OCI-LY1 (cell line): ENCODE data around the gene AGPAT1.

Experiments
- H2AFZ ChIP-seq: fragments of 200-600 bp; sonication (generic), shearing (Covaris generic); 2 replicates; pipeline ENCODE4 v1.6.0; 2014; ENCODE audit warnings: antibody characterized with exemption, mild to moderate bottlenecking, low read length
- H3F3A ChIP-seq: fragments of 200-600 bp; sonication (generic), shearing (Covaris generic); 2 replicates; pipeline ENCODE4 v1.6.0; 2014; ENCODE audit warnings: mild to moderate bottlenecking, antibody characterized with exemption, low read length, moderate library complexity; ENCODE audit not compliant: insufficient read depth
- H3K27ac ChIP-seq: fragments of 200-600 bp; sonication (generic); 2 replicates; pipeline ENCODE4 v1.5.1; 2014; ENCODE audit warnings: low read length, mixed run types, mild to moderate bottlenecking, low read depth; ENCODE audit not compliant: poor library complexity, severe bottlenecking
- H3K27me3 ChIP-seq: fragments of 200-600 bp; sonication (generic); 2 replicates; pipeline ENCODE4 v1.6.0; 2014; ENCODE audit warnings: antibody characterized with exemption, mild to moderate bottlenecking, low read length, moderate library complexity; ENCODE audit not compliant: insufficient read depth
- H3K36me3 ChIP-seq: fragments of 200-600 bp; sonication (generic); 2 replicates; pipeline ENCODE4 v1.6.1; 2014; ENCODE audit warnings: mild to moderate bottlenecking, antibody characterized with exemption, low read length, moderate library complexity, mixed read lengths; ENCODE audit not compliant: insufficient read depth
- H3K4me1 ChIP-seq: fragments of 200-600 bp; sonication (generic); 2 replicates; pipeline ENCODE4 v1.5.1; 2014; ENCODE audit warnings: mild to moderate bottlenecking, low read length, moderate library complexity; ENCODE audit not compliant: insufficient read depth, severe bottlenecking
- H3K4me2 ChIP-seq: fragments of 200-600 bp; sonication (generic), shearing (Covaris generic); 2 replicates; pipeline ENCODE4 v1.6.1; 2014; ENCODE audit warnings: low read length
- H3K4me3 ChIP-seq: fragments of 200-600 bp; sonication (generic); 2 replicates; pipeline ENCODE4 v1.5.1; 2014; ENCODE audit warnings: low read length, low read depth, mild to moderate bottlenecking, mixed read lengths; ENCODE audit not compliant: poor library complexity, severe bottlenecking
- H3K79me2 ChIP-seq: fragments of 200-600 bp; shearing (Covaris generic); 2 replicates; pipeline ENCODE4 v1.6.1; 2016; ENCODE audit warnings: mixed run types, low read length, mixed read lengths; ENCODE audit not compliant: insufficient read depth
- H3K9ac ChIP-seq: fragments of 200-600 bp; sonication (generic), shearing (Covaris generic); 2 replicates; pipeline ENCODE4 v1.6.1; 2014; ENCODE audit warnings: mild to moderate bottlenecking, low read length, mixed read lengths
- H3K9me2 ChIP-seq: fragments of 200-600 bp; sonication (generic), shearing (Covaris generic); 2 replicates; pipeline ENCODE4 v1.6.1; 2014; ENCODE audit warnings: low read depth, mild to moderate bottlenecking, low read length, mixed read lengths
- H3K9me3 ChIP-seq: fragments of 200-600 bp; shearing (Covaris generic); 2 replicates; pipeline ENCODE4 v1.6.1; 2014; ENCODE audit warnings: low read length, mixed read lengths
- H4K20me1 ChIP-seq: fragments of 200-600 bp; sonication (generic), shearing (Covaris generic); 2 replicates; pipeline ENCODE4 v1.6.0; 2016; ENCODE audit warnings: mild to moderate bottlenecking, low read length; ENCODE audit not compliant: insufficient read depth
- EZH2 ChIP-seq: fragments of 200-600 bp; sonication (generic), shearing (Covaris generic); IDR thresholded peaks from 2 replicates; pipeline ENCODE4 v1.8.0; 2017; ENCODE audit warnings: borderline replicate concordance, mixed run types, mild to moderate bottlenecking, antibody characterized with exemption, low read length, moderate library complexity, mixed read lengths
- TF ChIP-seq, protein P1 (sequence below): fragments of 200-600 bp; sonication (generic), shearing (Covaris generic); IDR thresholded peaks from 2 replicates; pipeline ENCODE4 v1.5.1; 2017; ENCODE audit warnings: mild to moderate bottlenecking, antibody characterized with exemption, low read length, moderate library complexity, mixed read lengths

Gene AGPAT1

DNA sequence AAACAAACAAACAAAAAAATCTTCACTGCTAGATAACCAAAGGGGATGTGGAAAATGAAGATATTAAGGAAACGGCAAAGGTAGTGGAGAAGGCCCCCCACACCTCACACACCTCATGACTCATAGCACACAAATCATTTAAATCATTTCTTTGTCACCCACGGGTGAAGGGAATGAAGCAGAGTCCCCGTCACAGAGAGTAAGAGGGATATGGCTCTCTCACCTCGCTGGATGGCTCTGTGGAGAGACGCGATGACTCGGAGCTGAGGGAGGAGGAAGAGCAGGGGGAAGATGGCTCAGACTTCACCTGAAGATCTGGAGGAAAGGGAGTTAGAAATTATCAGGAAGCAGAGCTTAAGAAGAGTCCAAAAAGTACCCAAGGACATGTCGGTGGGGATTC is 49.0 kb downstream of the AGPAT1 start:
- H3K9ac ChIP-seq: peak overlapping the region; percentile 91
- H3K4me2 ChIP-seq: peak overlapping the region; percentile 77
- H3K36me3 ChIP-seq: peaks cover 35% of the 10 kb centered on the region
- H3K9me2 ChIP-seq: no peaks in the 10 kb centered on the region
- no peaks in the 10 kb centered on the region for H4K20me1 ChIP-seq
- TF ChIP-seq, protein P1, sequence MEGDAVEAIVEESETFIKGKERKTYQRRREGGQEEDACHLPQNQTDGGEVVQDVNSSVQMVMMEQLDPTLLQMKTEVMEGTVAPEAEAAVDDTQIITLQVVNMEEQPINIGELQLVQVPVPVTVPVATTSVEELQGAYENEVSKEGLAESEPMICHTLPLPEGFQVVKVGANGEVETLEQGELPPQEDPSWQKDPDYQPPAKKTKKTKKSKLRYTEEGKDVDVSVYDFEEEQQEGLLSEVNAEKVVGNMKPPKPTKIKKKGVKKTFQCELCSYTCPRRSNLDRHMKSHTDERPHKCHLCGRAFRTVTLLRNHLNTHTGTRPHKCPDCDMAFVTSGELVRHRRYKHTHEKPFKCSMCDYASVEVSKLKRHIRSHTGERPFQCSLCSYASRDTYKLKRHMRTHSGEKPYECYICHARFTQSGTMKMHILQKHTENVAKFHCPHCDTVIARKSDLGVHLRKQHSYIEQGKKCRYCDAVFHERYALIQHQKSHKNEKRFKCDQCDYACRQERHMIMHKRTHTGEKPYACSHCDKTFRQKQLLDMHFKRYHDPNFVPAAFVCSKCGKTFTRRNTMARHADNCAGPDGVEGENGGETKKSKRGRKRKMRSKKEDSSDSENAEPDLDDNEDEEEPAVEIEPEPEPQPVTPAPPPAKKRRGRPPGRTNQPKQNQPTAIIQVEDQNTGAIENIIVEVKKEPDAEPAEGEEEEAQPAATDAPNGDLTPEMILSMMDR: no peak
- no peak for TF ChIP-seq EZH2
- H3K27me3 ChIP-seq: no peaks in the 10 kb centered on the region
- 0 out of 2 replicates have a peak, but pooled peaks cover 4% of the 10 kb centered on the region for H3F3A ChIP-seq
- H3K27ac ChIP-seq: no peak overlapping the region
- peaks cover 30% of the 10 kb centered on the region for H3K4me1 ChIP-seq
- H3K4me3 ChIP-seq: peak overlapping the region; percentile 81
- H3K79me2 ChIP-seq: no peaks in the 10 kb centered on the region
- no peaks in the 10 kb centered on the region for H3K9me3 ChIP-seq
- no peak overlapping the region for H2AFZ ChIP-seq

DNA sequence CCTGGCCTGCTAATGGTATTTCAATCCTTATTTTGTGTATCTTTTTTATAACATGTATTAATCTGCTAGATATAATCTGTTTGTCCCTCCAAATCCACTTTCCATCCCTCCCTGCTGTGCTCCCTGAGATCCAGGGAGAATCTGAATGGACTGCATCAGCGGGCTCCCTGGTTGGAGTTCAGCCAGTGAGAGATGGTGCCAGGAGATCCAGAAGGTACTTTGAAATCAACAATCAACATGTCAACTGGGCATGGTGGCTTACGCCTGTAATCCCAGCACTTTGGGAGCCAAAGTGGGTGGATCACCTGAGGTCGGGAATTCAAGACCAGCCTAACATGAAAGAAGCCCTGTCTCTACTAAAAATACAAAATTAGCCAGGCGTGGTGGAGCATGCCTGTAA is 52.2 kb downstream of the AGPAT1 start:
- no peaks in the 10 kb centered on the region for H4K20me1 ChIP-seq
- no peaks in the 10 kb centered on the region for H3K9me2 ChIP-seq
- H3K9ac ChIP-seq: no peak overlapping the region
- H2AFZ ChIP-seq: no peak overlapping the region
- H3K79me2 ChIP-seq: no peaks in the 10 kb centered on the region
- H3K27me3 ChIP-seq: no peaks in the 10 kb centered on the region
- H3K36me3 ChIP-seq: peaks cover 63% of the 10 kb centered on the region
- H3K27ac ChIP-seq: no peak overlapping the region
- TF ChIP-seq, protein P1: no peak
- no peak for TF ChIP-seq EZH2
- H3F3A ChIP-seq: no peaks in the 10 kb centered on the region
- peaks cover 16% of the 10 kb centered on the region for H3K4me1 ChIP-seq
- H3K4me2 ChIP-seq: no peak overlapping the region
- no peaks in the 10 kb centered on the region for H3K9me3 ChIP-seq
- H3K4me3 ChIP-seq: no peak overlapping the region

DNA sequence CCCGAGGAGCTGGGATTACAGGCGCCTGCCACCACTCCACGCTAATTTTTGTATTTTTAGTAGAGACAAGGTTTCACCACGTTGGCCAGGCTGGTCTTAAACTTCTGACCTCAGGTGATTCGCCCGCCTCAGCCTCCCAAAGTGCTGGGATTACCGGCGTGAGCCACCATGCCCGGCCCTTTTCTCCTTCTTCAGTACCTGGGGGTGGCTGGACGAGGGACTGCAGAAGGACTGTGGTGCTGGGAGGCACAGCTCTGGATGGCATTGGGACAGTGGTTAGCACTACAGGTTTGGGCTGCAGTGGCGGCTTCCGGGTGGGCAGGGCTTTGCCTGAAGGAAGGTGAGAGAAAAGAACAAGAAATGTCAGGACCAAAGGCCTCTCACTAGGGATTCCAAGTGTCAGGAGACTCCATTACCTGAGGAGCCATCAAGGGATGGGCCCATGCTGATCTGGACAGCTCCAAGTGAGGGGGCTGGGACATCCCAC is 55.3 kb downstream of the AGPAT1 start:
- no peak overlapping the region for H3K9ac ChIP-seq
- no peak overlapping the region for H3K4me2 ChIP-seq
- no peaks in the 10 kb centered on the region for H3K4me1 ChIP-seq
- no peak overlapping the region for H3K27ac ChIP-seq
- H3K27me3 ChIP-seq: no peaks in the 10 kb centered on the region
- H2AFZ ChIP-seq: no peak overlapping the region
- H3F3A ChIP-seq: no peaks in the 10 kb centered on the region
- no peaks in the 10 kb centered on the region for H4K20me1 ChIP-seq
- no peaks in the 10 kb centered on the region for H3K79me2 ChIP-seq
- H3K9me3 ChIP-seq: no peaks in the 10 kb centered on the region
- no peaks in the 10 kb centered on the region for H3K9me2 ChIP-seq
- peaks cover 84% of the 10 kb centered on the region for H3K36me3 ChIP-seq
- no peak overlapping the region for H3K4me3 ChIP-seq
- TF ChIP-seq EZH2: no peak

DNA sequence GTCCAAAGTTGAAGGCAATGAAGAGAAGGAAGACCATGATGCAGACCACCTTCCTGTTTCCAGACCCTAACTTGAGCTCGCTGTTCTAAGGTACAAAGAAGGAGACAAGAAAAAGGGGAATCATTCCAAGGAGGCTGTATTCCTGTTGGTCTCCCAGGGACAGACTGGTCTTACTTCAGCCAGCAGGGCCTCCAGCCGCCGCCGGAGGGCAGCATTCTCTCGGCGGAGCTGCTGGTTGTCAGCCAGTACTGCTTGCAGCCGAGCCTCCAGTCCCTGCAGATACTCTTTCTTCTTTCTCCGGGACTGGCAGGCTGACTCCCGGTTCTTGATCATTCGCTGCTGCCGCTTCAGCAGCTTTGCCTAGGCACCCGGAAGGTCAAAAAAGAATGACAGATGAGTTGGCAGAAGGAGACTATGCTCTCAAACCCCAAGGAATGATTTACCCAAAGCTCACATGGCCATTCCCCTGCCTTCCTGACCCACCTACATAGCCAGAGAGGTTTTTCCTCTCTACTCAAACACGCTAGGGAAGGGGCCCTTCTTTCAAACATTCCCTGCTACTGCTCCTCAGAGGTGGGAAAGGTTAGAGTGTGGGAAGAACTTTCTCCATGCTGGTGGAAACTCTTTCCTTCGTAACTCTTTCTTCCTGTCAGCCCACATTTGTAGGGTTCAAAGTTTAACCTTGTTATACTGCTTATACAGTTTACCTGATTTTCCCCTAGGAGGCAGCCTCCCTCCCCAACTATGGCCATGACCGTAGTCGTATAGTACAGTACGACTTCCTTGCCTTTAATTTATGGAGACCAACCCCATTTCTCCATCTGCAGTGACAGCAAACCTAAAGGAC is 56.9 kb downstream of the AGPAT1 start:
- Histone ChIP-seq H3K27me3 (no peaks in the 10 kb centered on the region), H3K36me3 (peaks cover 78% of the 10 kb centered on the region), H3K9me2 (no peaks in the 10 kb centered on the region), H3K79me2 (no peaks in the 10 kb centered on the region), H2AFZ (no peak overlapping the region), H3F3A (no peaks in the 10 kb centered on the region), H3K4me3 (no peak overlapping the region), H3K9ac (no peak overlapping the region), H3K4me2 (no peak overlapping the region), H3K4me1 (no peaks in the 10 kb centered on the region), H3K9me3 (no peaks in the 10 kb centered on the region), H3K27ac (peak overlapping the region; percentile 31), H4K20me1 (no peaks in the 10 kb centered on the region)
- TF ChIP-seq, protein P1: peak; percentile 86
- no peak for TF ChIP-seq EZH2
